A673 (cell line): ENCODE measurements around the gene MAOB. TPM values are rescaled to one million over a fixed set of nuclear protein-coding genes. Genes with fewer than 3 reads are reported as not detected.

Experiments used
- BruUV-seq: library from RNA; stranded (reverse); fragments of 400-500 nt; replicated peaks from 2 replicates; lab custom pipeline; 2021; lab: Mats Ljungman, UMichigan
- CTCF ChIA-PET: fragments of 300-600 bp; sonication (Branson Sonifier 250); formaldehyde crosslinking; loops from one replicate; lab custom pipeline; 2022; ENCODE audit warnings: antibody characterized with exemption; lab: Charles Lee
- POLR2A ChIA-PET: fragments of 300-600 bp; sonication (Branson Sonifier 250); formaldehyde crosslinking; loops from one replicate; lab custom pipeline; 2022; ENCODE audit warnings: antibody characterized with exemption; ENCODE audit not compliant: low non-redundant PET; lab: Charles Lee
- DNase-seq: peaks from one replicate; pipeline ENCODE4 v3.0.0-alpha.2; 2015; ENCODE audit warnings: low spot score
- H3K27ac ChIP-seq: fragments of 200-600 bp; sonication (generic); 2 replicates; pipeline ENCODE4 v1.5.1; 2016; ENCODE audit warnings: mixed run types, low read depth, mild to moderate bottlenecking, mixed read lengths, antibody characterized with exemption, low read length; ENCODE audit not compliant: poor library complexity, severe bottlenecking
- H3K27me3 ChIP-seq: fragments of 200-600 bp; sonication (generic); replicated peaks from 2 replicates; pipeline ENCODE4 v1.6.1; 2017; ENCODE audit warnings: mixed run types, low read depth, mild to moderate bottlenecking, mixed read lengths, antibody characterized with exemption, low read length; ENCODE audit not compliant: insufficient read depth, poor library complexity
- H3K36me3 ChIP-seq: fragments of 200-600 bp; sonication (generic); 2 replicates; pipeline ENCODE4 v1.6.1; 2016; ENCODE audit warnings: mixed run types, mild to moderate bottlenecking, mixed read lengths, antibody characterized with exemption, low read length; ENCODE audit not compliant: insufficient read depth, poor library complexity, severe bottlenecking
- H3K4me1 ChIP-seq: fragments of 200-600 bp; sonication (generic); 2 replicates; pipeline ENCODE4 v1.6.1; 2017; ENCODE audit warnings: mixed run types, mild to moderate bottlenecking, mixed read lengths, antibody characterized with exemption, low read length; ENCODE audit not compliant: insufficient read depth, poor library complexity, severe bottlenecking
- H3K4me3 ChIP-seq: fragments of 200-600 bp; sonication (generic); 2 replicates; pipeline ENCODE4 v1.5.1; 2016; ENCODE audit warnings: low read depth, mixed run types, mild to moderate bottlenecking, mixed read lengths, low read length; ENCODE audit not compliant: poor library complexity, severe bottlenecking
- H3K9me3 ChIP-seq: fragments of 200-600 bp; sonication (generic); 2 replicates; pipeline ENCODE4 v1.6.1; 2016; ENCODE audit warnings: mixed run types, low read depth, mild to moderate bottlenecking, mixed read lengths, antibody characterized with exemption, low read length; ENCODE audit not compliant: poor library complexity, severe bottlenecking
- EZH2 ChIP-seq: fragments of 200-600 bp; sonication (generic); IDR thresholded peaks from 2 replicates; pipeline ENCODE4 v1.6.1; 2017; ENCODE audit warnings: borderline replicate concordance, low read depth, mild to moderate bottlenecking, mixed read lengths, antibody characterized with exemption, low read length; ENCODE audit not compliant: poor library complexity, severe bottlenecking
- intact Hi-C: fragments of 100-400 bp; cut with micrococcal nuclease; formaldehyde crosslinking; loops from one replicate; pipeline ENCODE4 v1.10.0; 2022; ENCODE audit not compliant: unreplicated experiment
- total RNA-seq: library from RNA; stranded (reverse); gene quantifications from 2 replicates; pipeline ENCODE4 v1.2.3, GENCODE V29; 2021
- TF ChIP-seq, protein P1 (sequence below): fragments of 300-800, 200-600 bp; sonication (generic); conservative IDR thresholded peaks from 2 replicates; pipeline ENCODE4 v1.5.1; 2017; ENCODE audit warnings: low read depth, mild to moderate bottlenecking, antibody characterized with exemption, low read length, moderate library complexity, mixed read lengths

Gene MAOB
- total RNA-seq, 1 experiment from 2014 or later = not detected

GRCh38 chrX:43804021-43804420, 78.2 kb downstream of the MAOB start:
- Histone ChIP-seq H3K36me3 (no peaks in the 10 kb centered on the region), H3K27me3 (no peaks in the 10 kb centered on the region), H3K4me3 (no peak overlapping the region), H3K27ac (no peak overlapping the region), H3K4me1 (no peaks in the 10 kb centered on the region), H3K9me3 (no peaks in the 10 kb centered on the region)
- intact Hi-C loops = no loop called here
- no TSS peak for BruUV-seq
- ChIA-PET CTCF (no interaction called here), POLR2A (no interaction called here)
- TF ChIP-seq, protein P1, sequence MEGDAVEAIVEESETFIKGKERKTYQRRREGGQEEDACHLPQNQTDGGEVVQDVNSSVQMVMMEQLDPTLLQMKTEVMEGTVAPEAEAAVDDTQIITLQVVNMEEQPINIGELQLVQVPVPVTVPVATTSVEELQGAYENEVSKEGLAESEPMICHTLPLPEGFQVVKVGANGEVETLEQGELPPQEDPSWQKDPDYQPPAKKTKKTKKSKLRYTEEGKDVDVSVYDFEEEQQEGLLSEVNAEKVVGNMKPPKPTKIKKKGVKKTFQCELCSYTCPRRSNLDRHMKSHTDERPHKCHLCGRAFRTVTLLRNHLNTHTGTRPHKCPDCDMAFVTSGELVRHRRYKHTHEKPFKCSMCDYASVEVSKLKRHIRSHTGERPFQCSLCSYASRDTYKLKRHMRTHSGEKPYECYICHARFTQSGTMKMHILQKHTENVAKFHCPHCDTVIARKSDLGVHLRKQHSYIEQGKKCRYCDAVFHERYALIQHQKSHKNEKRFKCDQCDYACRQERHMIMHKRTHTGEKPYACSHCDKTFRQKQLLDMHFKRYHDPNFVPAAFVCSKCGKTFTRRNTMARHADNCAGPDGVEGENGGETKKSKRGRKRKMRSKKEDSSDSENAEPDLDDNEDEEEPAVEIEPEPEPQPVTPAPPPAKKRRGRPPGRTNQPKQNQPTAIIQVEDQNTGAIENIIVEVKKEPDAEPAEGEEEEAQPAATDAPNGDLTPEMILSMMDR = no peak
- no peak for DNase-seq

DNA sequence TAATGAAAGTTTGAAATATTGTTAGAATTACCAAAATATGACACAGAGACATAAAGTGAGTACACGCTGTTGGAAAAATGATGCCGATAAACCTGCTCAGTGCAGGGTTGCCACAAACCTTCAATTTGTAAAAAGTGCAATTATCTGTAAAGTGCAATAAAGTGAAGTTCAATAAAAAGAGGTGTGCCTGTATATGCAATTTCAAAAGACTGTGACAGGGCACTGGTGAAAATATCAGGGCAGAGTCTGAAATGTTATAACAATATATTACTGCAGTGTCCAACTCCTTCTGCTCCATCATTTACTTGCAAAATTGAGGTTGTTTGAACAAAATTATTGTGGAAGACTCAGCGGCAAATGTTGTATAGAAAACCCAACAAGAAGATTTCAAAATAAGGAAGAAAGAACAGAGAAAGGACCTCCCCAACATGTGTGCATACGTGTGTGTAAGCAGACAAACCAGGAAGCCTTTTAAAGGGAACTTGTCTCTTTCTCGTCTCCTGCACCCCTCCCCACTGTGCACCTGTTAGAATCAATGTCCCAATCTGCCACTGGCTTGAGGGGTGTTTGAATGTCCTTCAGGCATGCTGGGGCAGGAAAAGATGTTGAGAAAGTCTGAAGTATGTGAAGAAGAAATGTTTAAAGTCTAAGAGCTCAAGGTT, 96.2 kb downstream of the MAOB start:
- no peak overlapping the region for H3K27ac ChIP-seq
- intact Hi-C loops = no loop called here
- no TSS peak for BruUV-seq
- H3K36me3 ChIP-seq = no peaks in the 10 kb centered on the region
- TF ChIP-seq, protein P1 = no peak
- no peak for TF ChIP-seq EZH2
- POLR2A ChIA-PET = no interaction called here
- DNase-seq = no peak
- H3K4me3 ChIP-seq = no peak overlapping the region
- H3K27me3 ChIP-seq = no peaks in the 10 kb centered on the region
- no peaks in the 10 kb centered on the region for H3K9me3 ChIP-seq
- no peaks in the 10 kb centered on the region for H3K4me1 ChIP-seq
- CTCF ChIA-PET = no interaction called here

GRCh38 chrX:43758044-43758443, 124.2 kb downstream of the MAOB start:
- no peaks in the 10 kb centered on the region for H3K4me1 ChIP-seq
- intact Hi-C loops = no loop called here
- DNase-seq = no peak
- TF ChIP-seq, protein P1 = no peak
- no peak for TF ChIP-seq EZH2
- no peak overlapping the region for H3K27ac ChIP-seq
- CTCF ChIA-PET = no interaction called here
- H3K4me3 ChIP-seq = no peak overlapping the region
- BruUV-seq = no TSS peak
- no peaks in the 10 kb centered on the region for H3K9me3 ChIP-seq
- H3K27me3 ChIP-seq = no peaks in the 10 kb centered on the region
- no peaks in the 10 kb centered on the region for H3K36me3 ChIP-seq
- POLR2A ChIA-PET = no interaction called here
